ENCODE results near the gene BATF.

BATF gene

GRCh38 chr14:75493592-75494087 is 28.6 kb upstream of the BATF start:
- POLR2A ChIA-PET (ENCODE audit: low non-redundant PET), result no interaction called here
- TF ChIP-seq CTCF (conservative IDR thresholded peaks at IDR 0.05; ENCODE audit: low read depth), result no peak
- no peak overlapping the region for H3K27ac ChIP-seq
- DNase-seq (ENCODE audit: low spot score), result no peak
- CTCF ChIA-PET, result interaction anchor here (0.6 to 0.7 kb wide), 2 partner anchors 198 to 219 kb away, joined by 3 to 4 read pairs; no protein-coding TSS in a partner anchor

GRCh38 chr14:75494896-75495295 is 27.4 kb upstream of the BATF start:
- TF ChIP-seq CTCF (conservative IDR thresholded peaks at IDR 0.05; ENCODE audit: low read depth), result no peak
- no peak overlapping the region for H3K27ac ChIP-seq
- POLR2A ChIA-PET (ENCODE audit: low non-redundant PET), result no interaction called here
- no peak for DNase-seq (ENCODE audit: low spot score)
- CTCF ChIA-PET, result interaction anchor here (0.6 to 1.7 kb wide), 5 partner anchors 13 to 754 kb away, joined by 3 to 5 read pairs (median 3); no protein-coding TSS in a partner anchor

- ChIA-PET CTCF (interaction anchor here (0.6 to 1.7 kb wide), 4 partner anchors 12 to 196 kb away, joined by 3 to 5 read pairs (median 3); no protein-coding TSS in a partner anchor), POLR2A (ENCODE audit: low non-redundant PET) (no interaction called here)
- no peak overlapping the region for H3K27ac ChIP-seq
- no peak for TF ChIP-seq CTCF (conservative IDR thresholded peaks at IDR 0.05; ENCODE audit: low read depth)
- no peak for DNase-seq (ENCODE audit: low spot score)
Measured at GRCh38 chr14:75495399-75495798, 26.9 kb upstream of the BATF start.

- ChIA-PET POLR2A (ENCODE audit: low non-redundant PET) (no interaction called here), CTCF (interaction anchor here (1.7 kb wide), 1 partner anchor 65 kb away, joined by 5 read pairs; no protein-coding TSS in a partner anchor)
- no peak overlapping the region for H3K27ac ChIP-seq
- no peak for TF ChIP-seq CTCF (conservative IDR thresholded peaks at IDR 0.05; ENCODE audit: low read depth)
- no peak for DNase-seq (ENCODE audit: low spot score)
Measured at GRCh38 chr14:75495882-75496281, 26.4 kb upstream of the BATF start.

- no peak for DNase-seq (ENCODE audit: low spot score)
- H3K27ac ChIP-seq, result no peak overlapping the region
- TF ChIP-seq CTCF (conservative IDR thresholded peaks at IDR 0.05; ENCODE audit: low read depth), result no peak
- ChIA-PET POLR2A (ENCODE audit: low non-redundant PET) (no interaction called here), CTCF (interaction anchor here (0.6 kb wide), 1 partner anchor 43 kb away, joined by 6 read pairs; no protein-coding TSS in a partner anchor)
Measured at GRCh38 chr14:75496755-75497154, 25.5 kb upstream of the BATF start.

- TF ChIP-seq CTCF (conservative IDR thresholded peaks at IDR 0.05; ENCODE audit: low read depth), result no peak
- ChIA-PET POLR2A (ENCODE audit: low non-redundant PET) (no interaction called here), CTCF (interaction anchor here (0.6 kb wide), 1 partner anchor 43 kb away, joined by 6 read pairs; no protein-coding TSS in a partner anchor)
- H3K27ac ChIP-seq, result no peak overlapping the region
- no peak for DNase-seq (ENCODE audit: low spot score)
Measured at GRCh38 chr14:75497191-75497590, 25.1 kb upstream of the BATF start.
